NCI-H1417 (cell line): ENCODE data around the gene GCG.

Experiments
- DNase-seq, 3 experiments: peaks; one replicate each; lab custom pipeline; 2025; lab: John Stamatoyannopoulos, UW

Gene GCG

GRCh38 chr2:162103443-162104009, 48.5 kb downstream of the GCG start:
- DNase-seq: peak; percentile 2 to 70 (median 63)

- no peak for DNase-seq
Observed at GRCh38 chr2:162100579-162100978, 51.5 kb downstream of the GCG start.

- DNase-seq: no peak
Observed at GRCh38 chr2:162099836-162100235, 52.2 kb downstream of the GCG start.
